Spleen (tissue), 7 donors: ENCODE data around the gene SLC35F3.

Source experiments
- POLR2A ChIP-seq, 3 donors: fragments of 450-650 bp; IDR thresholded peaks; one replicate each; pipeline ENCODE4 v1.5.1; 2017; ENCODE audit warnings: antibody characterized with exemption in 3 of 3, mild to moderate bottlenecking in 1 of 3
- TF ChIP-seq, protein P1 (sequence below), 11 experiments: fragments of 200-600 bp in 7 of 11; fragments of 450-650 bp in 4 of 11; sonication (generic) in 4 of 11; IDR thresholded peaks in 8 of 11; conservative IDR thresholded peaks in 3 of 11; 1 replicate in 7 of 11; 2 replicates in 4 of 11; pipeline versions ENCODE4 v1.4.0 to v1.8.0; 2016 to 2021; ENCODE audit warnings: antibody characterized with exemption in 11 of 11, inconsistent platforms in 4 of 11, mild to moderate bottlenecking in 1 of 11
- donor health status: DM: no; HTN: no; CAD: no; lungs with moderate emphysema.
- donor health status: DM: no; HTN: no; CAD: no.
- donor health status: DM: no; HTN: no; CAD: no.

DNA sequence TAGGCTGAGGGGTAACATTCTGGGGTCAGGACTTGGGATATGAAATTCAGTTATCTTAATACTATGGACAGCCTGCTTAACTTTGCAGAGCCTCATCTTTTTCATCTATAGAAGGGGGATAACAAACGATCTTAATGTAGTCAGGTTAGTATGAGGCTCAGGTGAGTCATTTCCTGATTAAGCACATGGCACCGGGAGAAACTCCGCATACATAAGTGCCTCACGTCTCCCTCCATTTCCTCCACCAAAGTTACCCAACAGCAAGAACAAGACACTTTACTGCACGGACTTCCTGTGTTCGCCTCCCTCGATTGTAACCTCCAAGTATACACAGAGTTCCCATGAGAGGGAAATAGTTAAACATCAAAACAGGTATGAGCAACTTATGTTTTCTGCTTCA lies 356.1 kb downstream of the SLC35F3 start:
- TF ChIP-seq, protein P1, sequence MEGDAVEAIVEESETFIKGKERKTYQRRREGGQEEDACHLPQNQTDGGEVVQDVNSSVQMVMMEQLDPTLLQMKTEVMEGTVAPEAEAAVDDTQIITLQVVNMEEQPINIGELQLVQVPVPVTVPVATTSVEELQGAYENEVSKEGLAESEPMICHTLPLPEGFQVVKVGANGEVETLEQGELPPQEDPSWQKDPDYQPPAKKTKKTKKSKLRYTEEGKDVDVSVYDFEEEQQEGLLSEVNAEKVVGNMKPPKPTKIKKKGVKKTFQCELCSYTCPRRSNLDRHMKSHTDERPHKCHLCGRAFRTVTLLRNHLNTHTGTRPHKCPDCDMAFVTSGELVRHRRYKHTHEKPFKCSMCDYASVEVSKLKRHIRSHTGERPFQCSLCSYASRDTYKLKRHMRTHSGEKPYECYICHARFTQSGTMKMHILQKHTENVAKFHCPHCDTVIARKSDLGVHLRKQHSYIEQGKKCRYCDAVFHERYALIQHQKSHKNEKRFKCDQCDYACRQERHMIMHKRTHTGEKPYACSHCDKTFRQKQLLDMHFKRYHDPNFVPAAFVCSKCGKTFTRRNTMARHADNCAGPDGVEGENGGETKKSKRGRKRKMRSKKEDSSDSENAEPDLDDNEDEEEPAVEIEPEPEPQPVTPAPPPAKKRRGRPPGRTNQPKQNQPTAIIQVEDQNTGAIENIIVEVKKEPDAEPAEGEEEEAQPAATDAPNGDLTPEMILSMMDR (IDR thresholded peaks at IDR 0.05 in 8 of 11, conservative IDR thresholded peaks at IDR 0.05 in 3 of 11): no peak
- no peak for TF ChIP-seq POLR2A (IDR thresholded peaks at IDR 0.05)
